NCI-H146 treated with DMSO at 0.1 percent for 48 hours (cell line): ENCODE data around the gene SYNPO2.

ENCODE experiments used
- DNase-seq: peaks from one replicate; lab custom pipeline; 2025; ENCODE audit not compliant: unreplicated experiment; lab: John Stamatoyannopoulos, UW

SYNPO2 gene

GRCh38 chr4:118881512-118882146 lies 7.0 kb upstream of the SYNPO2 start:
- DNase-seq: no peak

- DNase-seq: no peak
Observed at GRCh38 chr4:118883861-118884260, 4.8 kb upstream of the SYNPO2 start.

GRCh38 chr4:118884716-118885115 lies 3.9 kb upstream of the SYNPO2 start:
- DNase-seq: no peak

- no peak for DNase-seq
Observed at GRCh38 chr4:118889312-118889691, 648 bp downstream of the SYNPO2 start.

- DNase-seq: no peak
Observed at GRCh38 chr4:118894034-118894433, 5.4 kb downstream of the SYNPO2 start.

- no peak for DNase-seq
Observed at GRCh38 chr4:118898221-118898620, 9.6 kb downstream of the SYNPO2 start.

GRCh38 chr4:118898684-118899138 lies 10.1 kb downstream of the SYNPO2 start:
- no peak for DNase-seq

- DNase-seq: no peak
Observed at GRCh38 chr4:118904418-118904817, 15.8 kb downstream of the SYNPO2 start.

GRCh38 chr4:118904935-118905334 lies 16.3 kb downstream of the SYNPO2 start:
- no peak for DNase-seq

GRCh38 chr4:118905566-118905965 lies 16.9 kb downstream of the SYNPO2 start:
- DNase-seq: no peak

GRCh38 chr4:118909173-118909956 lies 20.7 kb downstream of the SYNPO2 start:
- DNase-seq: no peak

GRCh38 chr4:118910221-118910620 lies 21.6 kb downstream of the SYNPO2 start:
- no peak for DNase-seq

GRCh38 chr4:118911238-118911703 lies 22.6 kb downstream of the SYNPO2 start:
- DNase-seq: no peak

GRCh38 chr4:118915468-118915867 lies 26.8 kb downstream of the SYNPO2 start:
- no peak for DNase-seq

- DNase-seq: no peak
Observed at GRCh38 chr4:118916691-118917289, 28.1 kb downstream of the SYNPO2 start.

GRCh38 chr4:118917582-118917981 lies 28.9 kb downstream of the SYNPO2 start:
- no peak for DNase-seq

GRCh38 chr4:118918388-118918787 lies 29.7 kb downstream of the SYNPO2 start:
- no peak for DNase-seq

GRCh38 chr4:118920247-118920646 lies 31.6 kb downstream of the SYNPO2 start:
- DNase-seq: no peak

- no peak for DNase-seq
Observed at GRCh38 chr4:118921786-118922185, 33.1 kb downstream of the SYNPO2 start.

- DNase-seq: no peak
Observed at GRCh38 chr4:118923891-118924290, 35.2 kb downstream of the SYNPO2 start.

GRCh38 chr4:118927974-118928373 lies 39.3 kb downstream of the SYNPO2 start:
- DNase-seq: no peak

GRCh38 chr4:118930255-118930654 lies 41.6 kb downstream of the SYNPO2 start:
- no peak for DNase-seq
